Suprapubic skin (tissue), 4 donors: ENCODE measurements around the gene TTC38. TPM values are rescaled to one million over a fixed set of nuclear protein-coding genes. Genes with fewer than 3 reads are reported as not detected.

ENCODE experiments used
- DNase-seq, 2 donors: peaks; one replicate each; pipeline ENCODE4 v3.0.0-alpha.2; 2019; ENCODE audit warnings: low spot score in 2 of 2
- H3K27ac ChIP-seq: fragments of 200-600 bp; sonication (generic); one replicate; pipeline ENCODE4 v1.5.1; 2019
- H3K27me3 ChIP-seq: fragments of 200-600 bp; sonication (generic); one replicate; pipeline ENCODE4 v1.5.1; 2019
- H3K36me3 ChIP-seq: fragments of 200-600 bp; sonication (generic); one replicate; pipeline ENCODE4 v1.5.1; 2019
- H3K4me1 ChIP-seq: fragments of 200-600 bp; sonication (generic); one replicate; pipeline ENCODE4 v1.5.1; 2019
- H3K4me3 ChIP-seq: fragments of 200-600 bp; sonication (generic); one replicate; pipeline ENCODE4 v1.5.1; 2019; ENCODE audit warnings: mild to moderate bottlenecking
- H3K9me3 ChIP-seq: fragments of 200-600 bp; sonication (generic); one replicate; pipeline ENCODE4 v1.5.1; 2019
- EP300 ChIP-seq: sonication (generic); formaldehyde crosslinking; IDR thresholded peaks from one replicate; pipeline ENCODE4 v1.6.1; 2017; ENCODE audit warnings: antibody characterized with exemption
- POLR2A ChIP-seq, 2 donors: fragments of 450-650 bp; IDR thresholded peaks; one replicate each; pipeline ENCODE4 v1.6.1; 2017; ENCODE audit warnings: antibody characterized with exemption in 2 of 2, mild to moderate bottlenecking in 2 of 2, moderate library complexity in 2 of 2
- POLR2AphosphoS5 ChIP-seq, 3 donors: sonication (generic); formaldehyde crosslinking; IDR thresholded peaks; one replicate each; pipeline ENCODE4 v1.6.1; 2017; ENCODE audit warnings: antibody characterized with exemption in 3 of 3
- WGBS: methylation state at CpG from one replicate; pipeline ENCODE4 v1.1.5; 2018; 5-methylcytosine and 5-hydroxymethylcytosine counted together
- total RNA-seq, 4 donors: library from RNA; depleted of rRNA; stranded (reverse); fragments of >200 nt; gene quantifications; one replicate each; pipeline ENCODE4 v1.1.0, GENCODE V29; 2016
- TF ChIP-seq, protein P1 (sequence below), 2 donors: fragments of 200-600 bp in 1 of 2; fragments of 450-650 bp in 1 of 2; sonication (generic) in 1 of 2; IDR thresholded peaks; one replicate each; pipeline ENCODE4 v1.5.1; 2016 to 2019; ENCODE audit warnings: antibody characterized with exemption in 2 of 2, mild to moderate bottlenecking in 1 of 2, moderate library complexity in 1 of 2

Gene TTC38
- total RNA-seq, 4 donors from 2014 or later: 18.6 to 42.6 (median 35.4) TPM

DNA sequence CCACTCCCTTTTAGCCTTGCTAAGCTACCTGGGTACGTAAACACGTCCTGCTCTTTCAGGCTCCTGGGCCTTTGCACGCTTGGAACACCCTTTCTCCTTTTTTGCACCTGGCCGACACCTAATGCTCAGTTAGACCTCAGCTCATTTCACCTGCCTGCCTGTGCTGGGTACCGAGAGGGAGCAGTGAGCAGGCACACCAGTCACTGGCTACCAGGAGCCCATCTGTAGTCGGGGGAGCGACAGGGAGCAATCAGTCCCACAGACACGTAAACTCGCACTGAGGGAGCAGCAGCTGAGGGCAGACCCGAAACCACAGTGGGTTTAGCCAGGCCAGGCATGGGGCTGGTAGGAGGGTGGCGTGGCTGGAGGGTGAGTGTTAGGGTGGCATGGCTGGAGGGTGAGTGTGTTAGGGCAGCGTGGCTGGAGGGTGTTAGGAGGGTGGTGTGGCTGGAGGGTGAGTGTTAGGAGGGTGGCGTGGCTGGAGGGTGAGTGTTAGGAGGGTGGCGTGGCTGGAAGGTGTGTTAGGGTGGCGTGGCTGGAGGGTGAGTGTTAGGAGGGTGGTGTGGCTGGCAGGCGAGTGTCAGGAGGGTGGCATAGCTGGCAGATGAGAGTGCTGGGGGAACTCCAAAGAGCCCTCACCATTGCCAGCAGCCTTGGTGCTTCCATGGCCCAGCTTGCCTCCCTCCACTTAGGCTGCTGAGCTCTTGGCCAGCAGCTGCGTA is 22.5 kb downstream of the TTC38 start:
- H3K4me1 ChIP-seq: peaks cover 49% of the 10 kb centered on the region

GRCh38 chr22:46290843-46291785 is 23.3 kb downstream of the TTC38 start:
- Histone ChIP-seq H3K4me3 (no peak overlapping the region), H3K27me3 (no peaks in the 10 kb centered on the region), H3K27ac (no peak overlapping the region), H3K9me3 (no peaks in the 10 kb centered on the region), H3K36me3 (peaks cover 29% of the 10 kb centered on the region), H3K4me1 (peaks cover 57% of the 10 kb centered on the region)
- DNase-seq: no peak
- TF ChIP-seq POLR2A (IDR thresholded peaks at IDR 0.05) (no peak), EP300 (no peak), POLR2AphosphoS5 (IDR thresholded peaks at IDR 0.05) (no peak)
- TF ChIP-seq, protein P1, sequence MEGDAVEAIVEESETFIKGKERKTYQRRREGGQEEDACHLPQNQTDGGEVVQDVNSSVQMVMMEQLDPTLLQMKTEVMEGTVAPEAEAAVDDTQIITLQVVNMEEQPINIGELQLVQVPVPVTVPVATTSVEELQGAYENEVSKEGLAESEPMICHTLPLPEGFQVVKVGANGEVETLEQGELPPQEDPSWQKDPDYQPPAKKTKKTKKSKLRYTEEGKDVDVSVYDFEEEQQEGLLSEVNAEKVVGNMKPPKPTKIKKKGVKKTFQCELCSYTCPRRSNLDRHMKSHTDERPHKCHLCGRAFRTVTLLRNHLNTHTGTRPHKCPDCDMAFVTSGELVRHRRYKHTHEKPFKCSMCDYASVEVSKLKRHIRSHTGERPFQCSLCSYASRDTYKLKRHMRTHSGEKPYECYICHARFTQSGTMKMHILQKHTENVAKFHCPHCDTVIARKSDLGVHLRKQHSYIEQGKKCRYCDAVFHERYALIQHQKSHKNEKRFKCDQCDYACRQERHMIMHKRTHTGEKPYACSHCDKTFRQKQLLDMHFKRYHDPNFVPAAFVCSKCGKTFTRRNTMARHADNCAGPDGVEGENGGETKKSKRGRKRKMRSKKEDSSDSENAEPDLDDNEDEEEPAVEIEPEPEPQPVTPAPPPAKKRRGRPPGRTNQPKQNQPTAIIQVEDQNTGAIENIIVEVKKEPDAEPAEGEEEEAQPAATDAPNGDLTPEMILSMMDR (IDR thresholded peaks at IDR 0.05): no peak
- WGBS: 79% methylated on average over 22 of the region's 23 CpGs

More for the DNA sequence above, 22.5 kb downstream of the TTC38 start:
- TF ChIP-seq EP300 (no peak), POLR2A (IDR thresholded peaks at IDR 0.05) (no peak), POLR2AphosphoS5 (IDR thresholded peaks at IDR 0.05) (no peak)
- TF ChIP-seq, protein P1 (IDR thresholded peaks at IDR 0.05): no peak
- Histone ChIP-seq H3K36me3 (peaks cover 35% of the 10 kb centered on the region), H3K27ac (no peak overlapping the region), H3K27me3 (no peaks in the 10 kb centered on the region), H3K4me3 (no peak overlapping the region), H3K9me3 (no peaks in the 10 kb centered on the region)
- 85% methylated on average over 17 of the region's 17 CpGs for WGBS
- DNase-seq: no peak

GRCh38 chr22:46292173-46292572 is 24.4 kb downstream of the TTC38 start:
- H3K27me3 ChIP-seq: no peaks in the 10 kb centered on the region
- no peaks in the 10 kb centered on the region for H3K9me3 ChIP-seq
- H3K36me3 ChIP-seq: peaks cover 21% of the 10 kb centered on the region
- no peak overlapping the region for H3K4me3 ChIP-seq
- no peak for DNase-seq
- 93% methylated on average over 3 of the region's 3 CpGs for WGBS
- H3K4me1 ChIP-seq: peaks cover 60% of the 10 kb centered on the region
- TF ChIP-seq EP300 (no peak), POLR2A (IDR thresholded peaks at IDR 0.05) (no peak), POLR2AphosphoS5 (IDR thresholded peaks at IDR 0.05) (no peak)
- TF ChIP-seq, protein P1 (IDR thresholded peaks at IDR 0.05): no peak
- H3K27ac ChIP-seq: no peak overlapping the region

- Histone ChIP-seq H3K9me3 (no peaks in the 10 kb centered on the region), H3K4me1 (peaks cover 60% of the 10 kb centered on the region), H3K4me3 (no peak overlapping the region), H3K27me3 (no peaks in the 10 kb centered on the region), H3K27ac (no peak overlapping the region), H3K36me3 (peaks cover 20% of the 10 kb centered on the region)
- DNase-seq: no peak
- 92% methylated on average over 10 of the region's 14 CpGs for WGBS
- no peak for TF ChIP-seq EP300
Measured at GRCh38 chr22:46292732-46293131, 24.9 kb downstream of the TTC38 start.

DNA sequence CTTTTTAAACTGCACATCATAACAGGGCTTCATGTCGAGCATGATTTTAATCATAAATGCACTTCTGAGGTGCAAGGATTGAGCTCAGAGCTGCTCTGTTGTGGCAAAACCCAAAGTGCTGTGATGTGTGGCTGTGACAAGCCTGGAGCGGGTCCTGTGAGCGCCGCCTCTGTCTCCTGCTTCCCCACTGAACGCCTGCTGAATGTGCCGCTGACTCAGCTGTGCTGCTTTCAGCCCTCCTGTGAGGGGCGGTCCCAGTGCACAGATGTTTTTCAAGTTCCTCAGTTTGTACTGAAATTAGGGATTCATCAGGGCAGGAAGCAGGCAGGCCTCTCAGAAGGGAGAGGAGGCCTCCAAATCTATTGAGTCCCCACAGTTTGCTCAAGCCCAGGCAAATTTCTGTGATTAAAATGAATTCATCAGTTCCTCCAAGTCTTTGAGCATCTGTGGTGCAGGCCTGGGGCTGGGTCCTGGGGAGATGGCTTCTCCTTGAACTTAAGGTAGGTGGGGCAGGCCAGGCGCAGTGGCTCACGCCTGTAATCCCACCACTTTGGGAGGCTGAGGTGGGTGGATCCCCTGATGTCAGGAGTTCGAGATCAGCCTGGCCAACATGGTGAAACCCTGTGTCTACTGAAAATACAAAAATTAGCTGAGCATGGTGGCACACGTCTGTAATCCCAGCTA is 25.9 kb downstream of the TTC38 start:
- TF ChIP-seq POLR2AphosphoS5 (IDR thresholded peaks at IDR 0.05) (no peak), EP300 (no peak), POLR2A (IDR thresholded peaks at IDR 0.05) (no peak)
- TF ChIP-seq, protein P1 (IDR thresholded peaks at IDR 0.05): no peak
- DNase-seq: no peak
- Histone ChIP-seq H3K36me3 (peaks cover 20% of the 10 kb centered on the region), H3K9me3 (no peaks in the 10 kb centered on the region), H3K27me3 (no peaks in the 10 kb centered on the region), H3K4me1 (peaks cover 53% of the 10 kb centered on the region), H3K4me3 (no peak overlapping the region), H3K27ac (no peak overlapping the region)
- WGBS: 73% methylated on average over 11 of the region's 11 CpGs
